SU-DHL-6 (cell line): ENCODE results near the gene NEK4.

Source experiments
- H2AFZ ChIP-seq: fragments of 200-600 bp; sonication (generic); 2 replicates; pipeline ENCODE4 v1.6.1; 2014; ENCODE audit warnings: low read depth, mild to moderate bottlenecking, moderate library complexity, mixed read lengths, antibody characterized with exemption, low read length; ENCODE audit not compliant: severe bottlenecking
- H3F3A ChIP-seq: fragments of 200-600 bp; shearing (Covaris generic); 2 replicates; pipeline ENCODE4 v1.6.0; 2016; ENCODE audit warnings: antibody characterized with exemption, mild to moderate bottlenecking; ENCODE audit not compliant: insufficient read depth
- H3K27ac ChIP-seq: fragments of 200-600 bp; sonication (generic); 2 replicates; pipeline ENCODE4 v1.5.1; 2016; ENCODE audit warnings: low read depth, mild to moderate bottlenecking, low read length, moderate library complexity, mixed read lengths
- H3K27me3 ChIP-seq: fragments of 200-600 bp; sonication (generic), shearing (Covaris generic); 2 replicates; pipeline ENCODE4 v1.6.0; 2014; ENCODE audit warnings: mild to moderate bottlenecking, low read length
- H3K36me3 ChIP-seq: fragments of 200-600 bp; sonication (generic); 2 replicates; pipeline ENCODE4 v1.6.1; 2014; ENCODE audit warnings: mild to moderate bottlenecking, low read length, mixed read lengths
- H3K4me2 ChIP-seq: fragments of 300-600, 200-600 bp; shearing (Covaris generic), sonication (generic); 2 replicates; pipeline ENCODE4 v1.6.0; 2014; ENCODE audit warnings: low read length, low read depth, mild to moderate bottlenecking; ENCODE audit not compliant: poor library complexity, severe bottlenecking
- H3K4me3 ChIP-seq: fragments of 200-600 bp; sonication (generic); 2 replicates; pipeline ENCODE4 v1.5.1; 2014; ENCODE audit warnings: antibody characterized with exemption, low read length, mild to moderate bottlenecking, mixed read lengths; ENCODE audit not compliant: insufficient read depth, poor library complexity, severe bottlenecking
- H3K79me2 ChIP-seq: fragments of 200-600 bp; sonication (generic); 2 replicates; pipeline ENCODE4 v1.6.1; 2014; ENCODE audit warnings: mild to moderate bottlenecking, low read length, moderate library complexity; ENCODE audit not compliant: insufficient read depth
- H3K9ac ChIP-seq: fragments of 200-600 bp; sonication (generic); 2 replicates; pipeline ENCODE4 v1.7.0; 2014; ENCODE audit warnings: mild to moderate bottlenecking, low read length
- H3K9me2 ChIP-seq: fragments of 200-600 bp; sonication (generic); replicated peaks from 2 replicates; pipeline ENCODE4 v1.6.1; 2014; ENCODE audit warnings: low read length; ENCODE audit not compliant: insufficient read depth
- H3K9me3 ChIP-seq: fragments of 200-600 bp; sonication (generic); 2 replicates; pipeline ENCODE4 v1.6.1; 2014; ENCODE audit warnings: low read length, mixed read lengths; ENCODE audit not compliant: insufficient read depth
- H4K20me1 ChIP-seq: fragments of 200-600 bp; sonication (generic); 2 replicates; pipeline ENCODE4 v1.6.1; 2014; ENCODE audit warnings: low read depth, mild to moderate bottlenecking, antibody characterized with exemption, low read length, moderate library complexity, mixed read lengths
- EZH2phosphoT487 ChIP-seq: fragments of 200-600 bp; sonication (generic), shearing (Covaris generic); conservative IDR thresholded peaks from 2 replicates; pipeline ENCODE4 v1.6.1; 2018; ENCODE audit warnings: mild to moderate bottlenecking, antibody characterized with exemption, low read length, moderate library complexity, mixed read lengths
- TF ChIP-seq, protein P1 (sequence below): fragments of 200-600 bp; sonication (generic); IDR thresholded peaks from one replicate; pipeline ENCODE4 v1.5.1; 2017; ENCODE audit warnings: antibody characterized with exemption, mild to moderate bottlenecking, low read length, moderate library complexity; ENCODE audit not compliant: insufficient read depth, poor library complexity, severe bottlenecking

NEK4 gene

DNA sequence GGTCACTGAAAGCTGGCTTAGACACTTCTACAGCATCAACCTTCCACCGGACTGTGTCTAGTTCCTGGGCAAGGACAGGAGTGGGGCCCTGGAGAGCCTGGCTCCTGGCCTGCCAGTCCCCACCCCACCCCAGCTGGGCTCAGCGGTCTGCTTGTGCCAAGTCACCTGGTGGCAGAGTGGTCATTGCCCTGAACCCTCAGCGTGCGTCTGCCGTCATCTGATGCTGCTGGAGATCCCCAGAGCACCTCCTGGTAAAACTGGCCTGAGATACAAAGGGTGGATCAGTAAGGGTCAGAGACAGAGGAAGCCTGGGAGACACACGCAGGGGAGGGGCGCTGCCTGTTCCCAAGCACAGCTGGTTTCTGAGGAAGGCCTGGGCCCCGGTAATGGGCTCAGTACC, 43.1 kb upstream of the NEK4 start:
- Histone ChIP-seq H3K27ac (no peak overlapping the region), H4K20me1 (no peaks in the 10 kb centered on the region), H3K27me3 (no peaks in the 10 kb centered on the region), H3F3A (no peaks in the 10 kb centered on the region), H2AFZ (no peak overlapping the region), H3K79me2 (no peaks in the 10 kb centered on the region), H3K9me2 (no peaks in the 10 kb centered on the region), H3K9me3 (no peaks in the 10 kb centered on the region), H3K36me3 (no peaks in the 10 kb centered on the region), H3K4me2 (no peak overlapping the region), H3K9ac (no peak overlapping the region), H3K4me3 (no peak overlapping the region)
- TF ChIP-seq, protein P1, sequence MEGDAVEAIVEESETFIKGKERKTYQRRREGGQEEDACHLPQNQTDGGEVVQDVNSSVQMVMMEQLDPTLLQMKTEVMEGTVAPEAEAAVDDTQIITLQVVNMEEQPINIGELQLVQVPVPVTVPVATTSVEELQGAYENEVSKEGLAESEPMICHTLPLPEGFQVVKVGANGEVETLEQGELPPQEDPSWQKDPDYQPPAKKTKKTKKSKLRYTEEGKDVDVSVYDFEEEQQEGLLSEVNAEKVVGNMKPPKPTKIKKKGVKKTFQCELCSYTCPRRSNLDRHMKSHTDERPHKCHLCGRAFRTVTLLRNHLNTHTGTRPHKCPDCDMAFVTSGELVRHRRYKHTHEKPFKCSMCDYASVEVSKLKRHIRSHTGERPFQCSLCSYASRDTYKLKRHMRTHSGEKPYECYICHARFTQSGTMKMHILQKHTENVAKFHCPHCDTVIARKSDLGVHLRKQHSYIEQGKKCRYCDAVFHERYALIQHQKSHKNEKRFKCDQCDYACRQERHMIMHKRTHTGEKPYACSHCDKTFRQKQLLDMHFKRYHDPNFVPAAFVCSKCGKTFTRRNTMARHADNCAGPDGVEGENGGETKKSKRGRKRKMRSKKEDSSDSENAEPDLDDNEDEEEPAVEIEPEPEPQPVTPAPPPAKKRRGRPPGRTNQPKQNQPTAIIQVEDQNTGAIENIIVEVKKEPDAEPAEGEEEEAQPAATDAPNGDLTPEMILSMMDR = no peak
- TF ChIP-seq EZH2phosphoT487 = no peak

DNA sequence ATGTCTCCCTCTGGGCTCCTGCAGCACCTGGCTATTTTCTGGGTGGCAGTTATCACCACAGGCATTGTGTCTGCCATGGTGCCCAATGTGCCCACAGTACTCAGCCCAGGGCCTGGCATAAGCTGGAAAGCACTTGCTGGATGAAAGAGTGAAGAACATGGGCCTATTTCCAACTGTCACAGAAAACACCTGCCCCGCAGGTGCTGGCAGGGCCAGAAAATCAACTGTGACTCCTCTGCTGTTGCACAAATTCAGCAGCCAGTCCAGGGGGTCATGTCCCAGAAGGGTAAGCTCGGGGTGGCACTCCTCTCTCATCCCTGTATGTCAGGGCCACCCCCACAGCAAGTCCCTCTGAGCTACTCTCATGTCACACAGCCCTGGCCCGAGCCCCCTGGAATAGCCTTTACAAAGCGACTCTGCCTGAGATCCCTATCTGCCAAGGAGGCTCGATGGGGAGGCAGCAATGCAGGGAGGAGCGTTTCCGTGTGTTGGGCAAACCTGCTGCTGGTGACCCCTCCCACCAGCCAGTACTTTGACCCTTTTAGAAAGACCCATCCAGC, 40.8 kb upstream of the NEK4 start:
- H3F3A ChIP-seq = no peaks in the 10 kb centered on the region
- TF ChIP-seq EZH2phosphoT487 = no peak
- TF ChIP-seq, protein P1 = no peak
- no peak overlapping the region for H3K9ac ChIP-seq
- H3K4me3 ChIP-seq = no peak overlapping the region
- H4K20me1 ChIP-seq = no peaks in the 10 kb centered on the region
- H3K27me3 ChIP-seq = no peaks in the 10 kb centered on the region
- no peak overlapping the region for H3K4me2 ChIP-seq
- H3K9me3 ChIP-seq = no peaks in the 10 kb centered on the region
- no peaks in the 10 kb centered on the region for H3K36me3 ChIP-seq
- H3K9me2 ChIP-seq = no peaks in the 10 kb centered on the region
- H3K27ac ChIP-seq = no peak overlapping the region
- no peak overlapping the region for H2AFZ ChIP-seq
- H3K79me2 ChIP-seq = no peaks in the 10 kb centered on the region

DNA sequence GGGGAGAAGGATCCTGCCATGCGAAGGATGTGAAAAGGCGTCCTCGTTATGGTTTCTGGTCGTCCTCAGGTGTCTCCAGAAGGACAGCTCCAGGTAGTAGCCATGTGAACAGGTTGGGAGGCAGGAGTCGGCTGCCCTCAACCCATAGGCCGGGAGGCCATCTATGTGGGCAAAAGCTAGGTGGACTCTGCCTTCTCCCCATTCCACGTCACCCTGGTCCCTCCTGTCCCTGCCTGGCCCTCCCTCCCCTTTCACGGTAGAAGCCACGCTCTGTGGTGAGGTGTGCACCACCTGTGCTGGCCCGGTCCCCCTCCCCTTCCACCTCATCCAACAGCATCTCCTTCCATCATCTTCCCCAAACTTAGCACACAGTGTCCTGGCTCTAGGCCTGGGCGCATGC, 40.2 kb upstream of the NEK4 start:
- no peaks in the 10 kb centered on the region for H3K36me3 ChIP-seq
- no peak overlapping the region for H3K27ac ChIP-seq
- H2AFZ ChIP-seq = no peak overlapping the region
- no peak overlapping the region for H3K4me2 ChIP-seq
- H3K79me2 ChIP-seq = no peaks in the 10 kb centered on the region
- H3K4me3 ChIP-seq = no peak overlapping the region
- no peaks in the 10 kb centered on the region for H3K9me3 ChIP-seq
- no peaks in the 10 kb centered on the region for H3K27me3 ChIP-seq
- H3F3A ChIP-seq = no peaks in the 10 kb centered on the region
- TF ChIP-seq, protein P1 = no peak
- TF ChIP-seq EZH2phosphoT487 = no peak
- no peak overlapping the region for H3K9ac ChIP-seq
- no peaks in the 10 kb centered on the region for H3K9me2 ChIP-seq
- no peaks in the 10 kb centered on the region for H4K20me1 ChIP-seq
